Measurements from ENCODE around the gene STK26. TPM values are rescaled to one million over a fixed set of nuclear protein-coding genes. Genes with fewer than 3 reads are reported as not detected.

Gene STK26
- total and polyA plus RNA-seq, 2 donors (not counting 3 experiments of a cell fraction or from before 2014, with no cell fraction given) = 0.87 to 3.7 TPM

DNA sequence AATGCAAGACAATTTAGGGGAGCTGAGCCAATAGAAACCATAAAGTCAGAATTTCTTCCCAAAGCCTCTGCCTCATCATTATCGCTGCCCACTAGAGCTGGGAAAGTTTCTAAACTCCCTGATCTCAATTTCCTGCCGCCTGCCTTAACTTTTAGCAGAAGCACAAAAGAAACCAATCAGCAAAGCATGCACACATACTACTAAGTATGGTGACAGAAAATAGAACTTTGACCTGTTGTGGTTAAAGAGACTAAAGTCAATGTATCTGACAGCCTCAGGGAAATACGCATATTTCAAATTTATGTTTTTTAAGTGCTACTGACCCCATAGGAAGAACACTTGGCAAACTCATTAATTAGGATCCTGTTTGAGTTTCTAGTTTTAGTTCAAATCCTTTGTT, 10.1 kb downstream of the STK26 start:
- H3K36me3 ChIP-seq (ENCODE audit: control insufficient read depth in 2 of 2, extremely low read depth in 1 of 2, insufficient read depth in 2 of 2, low read length in 2 of 2) = no peaks in the 10 kb centered on the region
- no peak overlapping the region for H3K4me3 ChIP-seq (replicated peaks in 1 of 3; ENCODE audit: insufficient read depth in 1 of 3, low read depth in 1 of 3, low read length in 3 of 3)
- no peaks in the 10 kb centered on the region for H3K79me2 ChIP-seq (ENCODE audit: control insufficient read depth, insufficient read depth, low read length)
- H2AFZ ChIP-seq (ENCODE audit: low read depth, low read length) = no peak overlapping the region
- no peak for FAIRE-seq
- no peaks in the 10 kb centered on the region for H3K27me3 ChIP-seq (ENCODE audit: control insufficient read depth in 2 of 2, insufficient read depth in 2 of 2, low read length in 2 of 2)
- H4K20me1 ChIP-seq (replicated peaks; ENCODE audit: control insufficient read depth, extremely low read depth, insufficient read depth, low read length) = no peaks in the 10 kb centered on the region
- dilution Hi-C loops (cut with MboI; ENCODE audit: extremely low pct_ligation_motif_present, low sequenced_read_pairs) (no loop called here), intact Hi-C loops (cut with micrococcal nuclease) (no loop called here)
- POLR2A ChIA-PET = no interaction called here
- H3K9me1 ChIP-seq (replicated peaks; ENCODE audit: control insufficient read depth, extremely low read depth, insufficient read depth, low read length) = no peaks in the 10 kb centered on the region
- no TSS peak for BruUV-seq (replicated peaks)
- H3K4me1 ChIP-seq (ENCODE audit: control insufficient read depth, extremely low read depth, insufficient read depth, low read length) = no peaks in the 10 kb centered on the region
- no peak overlapping the region for H3K4me2 ChIP-seq (ENCODE audit: insufficient read depth, low read length)
- CTCF ChIA-PET = no interaction called here
- TF ChIP-seq POLR2AphosphoS5 (IDR thresholded peaks at IDR 0.05; ENCODE audit: insufficient read depth, low read depth, low read length) = no peak
- TF ChIP-seq, protein P1, sequence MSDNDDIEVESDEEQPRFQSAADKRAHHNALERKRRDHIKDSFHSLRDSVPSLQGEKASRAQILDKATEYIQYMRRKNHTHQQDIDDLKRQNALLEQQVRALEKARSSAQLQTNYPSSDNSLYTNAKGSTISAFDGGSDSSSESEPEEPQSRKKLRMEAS (IDR thresholded peaks at IDR 0.05; ENCODE audit: insufficient read depth, insufficient read length) = no peak
- TF ChIP-seq JUN (IDR thresholded peaks at IDR 0.05; ENCODE audit: borderline replicate concordance, insufficient read depth, insufficient read length, low read depth) = no peak
- H3K9me3 ChIP-seq (replicated peaks; ENCODE audit: control insufficient read depth, insufficient read depth, low read length) = no peaks in the 10 kb centered on the region
- H3K27ac ChIP-seq (ENCODE audit: insufficient read depth, low read depth, low read length) = no peak overlapping the region
- H3K9ac ChIP-seq (replicated peaks; ENCODE audit: extremely low read depth, insufficient read depth, low read length) = no peak overlapping the region
- DNase-seq (ENCODE audit: low read depth, low spot score) = no peak

DNA sequence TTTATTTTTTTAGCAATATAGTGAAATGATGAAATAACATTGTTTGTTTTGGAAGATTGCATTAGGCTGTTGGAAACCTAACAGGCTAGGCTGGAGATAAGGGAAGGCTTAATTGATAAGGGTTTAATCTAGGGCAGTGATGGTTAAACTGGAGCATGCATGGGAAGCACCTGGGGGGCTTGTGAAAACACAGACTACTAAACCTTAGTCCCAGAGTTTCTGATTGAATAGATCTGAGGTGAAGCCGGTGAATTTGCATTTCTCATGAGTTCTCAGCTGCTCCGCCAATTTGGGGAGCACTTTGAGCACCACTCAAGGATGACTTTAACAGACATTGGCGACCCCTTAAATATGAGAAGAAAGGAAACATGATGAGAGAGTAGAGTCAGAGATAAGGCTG, 11.5 kb downstream of the STK26 start:
- POLR2A ChIA-PET = no interaction called here
- DNase-seq (ENCODE audit: low read depth, low spot score) = no peak
- CTCF ChIA-PET = no interaction called here
- dilution Hi-C loops (cut with MboI; ENCODE audit: extremely low pct_ligation_motif_present, low sequenced_read_pairs) = no loop called here
- Histone ChIP-seq H4K20me1 (replicated peaks; ENCODE audit: control insufficient read depth, extremely low read depth, insufficient read depth, low read length) (no peaks in the 10 kb centered on the region), H3K4me2 (ENCODE audit: insufficient read depth, low read length) (no peak overlapping the region), H3K9me1 (replicated peaks; ENCODE audit: control insufficient read depth, extremely low read depth, insufficient read depth, low read length) (no peaks in the 10 kb centered on the region), H3K9ac (replicated peaks; ENCODE audit: extremely low read depth, insufficient read depth, low read length) (no peak overlapping the region), H3K36me3 (ENCODE audit: control insufficient read depth in 2 of 2, extremely low read depth in 1 of 2, insufficient read depth in 2 of 2, low read length in 2 of 2) (no peaks in the 10 kb centered on the region), H2AFZ (ENCODE audit: low read depth, low read length) (no peak overlapping the region), H3K4me3 (replicated peaks in 1 of 3; ENCODE audit: insufficient read depth in 1 of 3, low read depth in 1 of 3, low read length in 3 of 3) (no peak overlapping the region), H3K9me3 (replicated peaks; ENCODE audit: control insufficient read depth, insufficient read depth, low read length) (no peaks in the 10 kb centered on the region), H3K27ac (ENCODE audit: insufficient read depth, low read depth, low read length) (no peak overlapping the region), H3K4me1 (ENCODE audit: control insufficient read depth, extremely low read depth, insufficient read depth, low read length) (no peaks in the 10 kb centered on the region), H3K27me3 (ENCODE audit: control insufficient read depth in 2 of 2, insufficient read depth in 2 of 2, low read length in 2 of 2) (no peaks in the 10 kb centered on the region), H3K79me2 (ENCODE audit: control insufficient read depth, insufficient read depth, low read length) (no peaks in the 10 kb centered on the region)
- intact Hi-C loops (cut with micrococcal nuclease) = no loop called here
- BruUV-seq (replicated peaks) = no TSS peak
- no peak for FAIRE-seq
- TF ChIP-seq MYC (IDR thresholded peaks at IDR 0.05; ENCODE audit: low read depth, low read length) (no peak), POLR2A (IDR thresholded peaks at IDR 0.05; ENCODE audit: low read depth, low read length) (no peak), EZH2 (IDR thresholded peaks at IDR 0.05; ENCODE audit: borderline replicate concordance, low read depth, low read length, severe bottlenecking) (no peak), JUN (IDR thresholded peaks at IDR 0.05; ENCODE audit: borderline replicate concordance, insufficient read depth, insufficient read length, low read depth) (no peak), FOS (IDR thresholded peaks at IDR 0.05; ENCODE audit: borderline replicate concordance, insufficient read depth, low read length) (no peak), GATA2 (IDR thresholded peaks at IDR 0.05; ENCODE audit: insufficient read depth, insufficient read length, low read depth, low read length) (no peak), POLR2AphosphoS5 (IDR thresholded peaks at IDR 0.05; ENCODE audit: insufficient read depth, low read depth, low read length) (no peak)
- TF ChIP-seq, protein P2, sequence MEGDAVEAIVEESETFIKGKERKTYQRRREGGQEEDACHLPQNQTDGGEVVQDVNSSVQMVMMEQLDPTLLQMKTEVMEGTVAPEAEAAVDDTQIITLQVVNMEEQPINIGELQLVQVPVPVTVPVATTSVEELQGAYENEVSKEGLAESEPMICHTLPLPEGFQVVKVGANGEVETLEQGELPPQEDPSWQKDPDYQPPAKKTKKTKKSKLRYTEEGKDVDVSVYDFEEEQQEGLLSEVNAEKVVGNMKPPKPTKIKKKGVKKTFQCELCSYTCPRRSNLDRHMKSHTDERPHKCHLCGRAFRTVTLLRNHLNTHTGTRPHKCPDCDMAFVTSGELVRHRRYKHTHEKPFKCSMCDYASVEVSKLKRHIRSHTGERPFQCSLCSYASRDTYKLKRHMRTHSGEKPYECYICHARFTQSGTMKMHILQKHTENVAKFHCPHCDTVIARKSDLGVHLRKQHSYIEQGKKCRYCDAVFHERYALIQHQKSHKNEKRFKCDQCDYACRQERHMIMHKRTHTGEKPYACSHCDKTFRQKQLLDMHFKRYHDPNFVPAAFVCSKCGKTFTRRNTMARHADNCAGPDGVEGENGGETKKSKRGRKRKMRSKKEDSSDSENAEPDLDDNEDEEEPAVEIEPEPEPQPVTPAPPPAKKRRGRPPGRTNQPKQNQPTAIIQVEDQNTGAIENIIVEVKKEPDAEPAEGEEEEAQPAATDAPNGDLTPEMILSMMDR (IDR thresholded peaks at IDR 0.05; ENCODE audit: extremely low read depth in 1 of 2, insufficient read depth in 1 of 2, low read depth in 1 of 2, low read length in 2 of 2) = no peak
- TF ChIP-seq, protein P1 (IDR thresholded peaks at IDR 0.05; ENCODE audit: insufficient read depth, insufficient read length) = no peak

All from endothelial cell of umbilical vein (primary cell).